GM19324 (cell line): ENCODE data around the gene RAD54L2.
"Not testable (repeated sequence)": the region's sequence is repeated elsewhere in the genome, so short reads cannot be mapped to it uniquely, and the experiment has no call there.

Experiments used
- ATAC-seq: cut with Tn5 transposase; IDR thresholded peaks from one replicate; pipeline ENCODE4 v1.9.1; 2021; ENCODE audit warnings: mild to moderate bottlenecking, moderate library complexity; ENCODE audit not compliant: unreplicated experiment, low FRiP score

The RAD54L2 gene

DNA sequence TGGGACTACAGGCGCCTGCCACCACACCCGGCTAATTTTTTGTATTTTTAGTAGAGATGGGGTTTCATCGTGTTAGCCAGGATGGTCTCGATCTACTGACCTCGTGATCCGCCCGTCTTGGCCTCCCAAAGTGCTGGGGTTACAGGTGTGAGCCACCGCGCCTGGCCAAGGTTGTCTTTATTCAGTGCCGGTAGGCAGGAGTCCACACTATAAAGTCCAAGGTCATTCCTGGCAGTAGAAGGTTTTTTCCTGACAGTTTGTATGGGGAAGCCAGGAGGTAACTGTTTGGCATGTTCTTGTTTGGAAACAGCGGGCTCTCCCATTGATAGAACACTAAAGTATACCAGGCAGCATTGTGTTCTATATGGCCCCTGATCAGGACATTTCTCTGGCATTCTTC lies 4.1 kb downstream of the RAD54L2 start:
- ATAC-seq: not testable (repeated sequence)

DNA sequence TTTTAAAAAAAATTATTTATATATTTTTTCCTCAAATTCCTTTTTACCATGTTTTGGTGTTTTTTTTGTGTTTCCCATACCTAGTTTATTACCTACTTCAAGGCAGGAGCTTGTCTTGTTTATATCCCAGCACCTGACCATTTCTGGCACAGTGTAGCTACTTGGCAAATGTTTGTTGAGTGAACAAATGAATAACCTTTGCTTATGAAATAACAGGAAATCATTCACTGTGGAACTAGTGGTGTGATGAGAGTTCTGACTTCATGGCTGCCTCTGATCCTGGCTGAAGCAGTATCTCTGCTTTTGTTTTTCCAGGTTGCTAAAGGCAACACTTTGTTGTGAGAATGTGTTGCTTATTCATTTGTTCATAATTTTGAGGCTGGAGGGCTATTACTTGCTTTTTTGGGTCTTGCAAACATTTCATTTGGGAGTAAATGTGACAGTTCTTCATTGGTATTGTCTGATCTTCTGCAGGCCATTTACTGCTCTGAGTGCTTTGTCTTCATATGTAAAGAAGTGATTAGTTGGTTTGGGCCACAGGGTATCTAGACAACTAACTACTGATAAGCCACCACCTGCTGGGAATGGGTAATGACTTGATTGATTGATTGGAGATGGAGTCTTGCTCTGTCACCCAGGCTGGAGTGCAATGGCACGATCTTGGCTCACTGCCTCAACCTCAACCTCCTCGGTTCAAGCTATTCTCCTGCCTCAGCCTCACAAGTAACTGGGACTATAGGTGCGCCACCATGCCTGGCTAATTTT lies 5.7 kb downstream of the RAD54L2 start:
- no peak for ATAC-seq

DNA sequence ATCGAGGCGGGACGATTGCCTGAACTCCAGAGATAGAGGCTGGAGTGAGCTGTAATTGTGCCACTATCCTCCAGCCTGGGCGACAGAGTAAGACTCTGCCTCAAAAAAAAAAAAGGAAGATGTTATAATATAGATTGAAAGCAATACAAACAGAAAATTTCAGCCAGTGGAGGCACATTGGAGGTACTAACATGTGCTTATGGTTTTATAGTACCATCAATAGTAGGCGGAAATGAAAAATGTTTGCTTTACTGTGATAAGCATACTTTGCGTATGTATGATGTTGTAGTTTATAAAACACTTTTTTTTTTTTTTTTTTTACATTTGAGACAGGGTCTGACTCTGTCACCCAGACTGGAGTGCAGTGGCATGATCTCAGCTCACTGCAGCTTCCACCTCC lies 8.8 kb downstream of the RAD54L2 start:
- no peak for ATAC-seq

DNA sequence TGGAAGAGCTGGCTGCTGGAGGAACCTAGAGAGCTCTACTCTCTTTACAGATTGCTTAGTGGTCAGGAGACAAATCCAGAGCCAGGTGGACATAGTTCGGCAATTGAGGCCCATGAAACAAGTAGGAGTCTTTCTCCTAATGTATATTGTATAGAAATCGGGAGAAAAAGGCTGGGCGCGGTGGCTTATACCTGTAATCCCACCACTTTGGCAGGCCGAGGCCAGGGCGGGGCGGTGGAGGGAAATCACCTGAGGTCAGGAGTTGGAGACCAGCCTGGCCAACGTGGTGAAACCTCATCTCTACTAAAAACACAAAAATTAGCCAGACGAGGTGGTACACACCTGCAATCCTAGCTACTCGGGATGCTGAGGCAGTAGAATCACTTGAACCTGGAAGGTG lies 10.8 kb downstream of the RAD54L2 start:
- ATAC-seq: no peak

DNA sequence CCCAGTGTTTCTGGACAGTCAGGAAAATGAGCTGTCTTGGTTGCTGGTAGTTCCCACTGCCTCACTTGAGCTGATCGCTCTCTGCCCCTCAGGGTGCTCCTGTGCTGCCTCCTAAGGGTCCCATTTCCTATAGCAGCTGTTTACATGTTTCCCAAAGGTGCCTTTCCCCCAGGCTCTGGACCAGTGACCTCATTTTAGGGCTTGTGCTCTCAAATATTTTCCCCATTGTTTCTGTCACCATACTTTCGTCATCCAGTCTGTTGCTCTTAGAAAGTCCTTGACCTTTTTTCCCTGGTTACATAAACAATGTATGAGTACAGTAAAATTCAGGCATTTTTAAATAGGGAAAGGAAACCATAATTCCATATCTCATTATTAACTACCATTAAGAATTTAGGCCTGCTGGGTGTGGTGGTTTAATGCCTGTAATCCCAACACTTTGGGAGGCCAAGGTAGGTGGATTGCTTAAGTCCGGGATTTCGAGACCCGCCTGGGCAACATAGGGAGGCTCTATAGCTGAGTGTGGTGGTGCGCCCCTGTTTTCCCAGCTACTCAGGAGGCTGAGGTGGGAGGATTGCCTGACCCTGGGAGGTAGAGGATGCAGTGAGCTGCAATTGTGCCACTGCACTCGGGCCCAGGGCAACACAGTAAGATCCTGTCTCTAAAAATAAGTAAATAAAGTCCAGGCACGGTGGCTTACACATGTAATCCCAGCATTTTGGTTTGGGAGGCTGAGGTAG lies 11.7 kb downstream of the RAD54L2 start:
- no peak for ATAC-seq

DNA sequence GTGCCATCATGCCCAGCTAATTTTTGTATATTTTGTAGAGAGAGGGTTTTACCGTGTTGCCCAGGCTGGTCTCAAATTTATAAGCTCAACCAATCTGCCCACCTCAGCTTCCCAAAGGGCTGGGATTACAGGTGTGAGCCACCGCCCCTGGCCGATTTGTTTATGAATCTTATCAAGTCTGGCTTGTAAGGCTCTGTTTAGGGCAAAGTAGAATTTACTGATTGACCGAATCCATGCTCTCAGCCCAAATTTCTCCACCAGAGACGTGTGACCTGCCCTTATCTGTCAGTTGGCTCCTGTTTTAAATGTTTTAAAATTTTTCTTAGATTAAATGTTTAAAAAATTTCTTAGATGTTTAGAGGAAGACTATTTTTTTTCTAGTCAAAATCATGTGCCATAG lies 19.5 kb downstream of the RAD54L2 start:
- ATAC-seq: no peak

DNA sequence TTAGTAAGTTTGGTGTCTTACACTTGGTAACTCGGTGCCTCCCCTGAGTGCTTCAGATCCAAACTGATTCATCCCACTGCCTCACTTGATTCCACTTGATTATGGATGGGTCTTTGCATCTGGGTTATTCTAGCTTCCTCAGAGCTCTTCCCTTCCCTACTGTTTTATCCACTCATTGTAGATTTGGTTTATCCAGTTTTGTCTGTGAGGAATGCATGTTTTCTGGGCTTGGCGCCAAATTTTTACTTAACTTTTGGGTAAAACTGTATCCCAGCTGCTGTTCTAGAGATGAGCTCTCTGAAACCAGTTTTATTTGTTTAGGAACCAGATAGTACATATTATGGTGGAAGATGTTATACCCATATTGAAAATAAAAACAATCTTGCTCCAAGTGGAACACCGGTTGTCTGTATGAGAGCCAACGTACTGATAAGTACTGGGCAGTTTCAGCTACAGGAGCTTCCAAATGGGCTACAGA lies 20.9 kb downstream of the RAD54L2 start:
- no peak for ATAC-seq

DNA sequence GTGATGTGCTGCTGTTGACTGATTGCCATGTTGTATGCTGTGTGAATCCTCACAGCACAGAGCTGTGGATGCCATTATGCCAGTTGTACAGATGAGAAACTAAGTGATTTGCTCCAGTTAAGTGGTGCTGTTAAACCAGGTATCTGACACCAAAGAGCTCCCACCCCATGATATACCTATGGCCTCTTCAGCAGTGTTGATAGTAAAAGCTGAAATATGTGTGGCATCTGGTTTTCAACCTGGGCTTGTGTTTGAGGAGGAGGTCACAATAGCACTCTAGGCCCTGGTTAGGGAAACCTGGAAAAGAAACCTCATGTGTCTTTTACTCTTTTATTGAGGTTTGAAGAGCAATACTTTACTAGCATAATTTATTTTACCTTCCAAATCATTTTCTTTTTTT lies 21.4 kb downstream of the RAD54L2 start:
- ATAC-seq: no peak

DNA sequence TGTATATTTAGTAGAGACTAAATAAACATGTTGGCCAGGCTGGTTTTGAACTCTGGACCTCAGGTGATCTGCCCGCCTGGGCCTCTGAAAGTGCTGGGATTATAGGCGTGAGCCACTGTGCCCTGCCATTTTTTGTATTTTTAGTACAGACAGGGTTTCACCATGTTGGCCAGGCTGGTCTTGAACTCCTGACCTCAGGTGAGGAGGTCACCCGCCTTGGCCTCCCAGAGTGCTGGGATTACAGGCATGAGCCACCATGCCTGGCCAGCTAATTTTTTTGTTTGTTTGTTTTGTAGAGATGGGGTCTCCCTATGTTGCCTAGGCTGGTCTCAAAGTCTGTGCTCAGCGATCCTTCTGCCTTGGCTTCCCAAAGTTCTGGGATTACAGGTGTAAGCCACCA lies 23.9 kb downstream of the RAD54L2 start:
- ATAC-seq: not testable (repeated sequence)

DNA sequence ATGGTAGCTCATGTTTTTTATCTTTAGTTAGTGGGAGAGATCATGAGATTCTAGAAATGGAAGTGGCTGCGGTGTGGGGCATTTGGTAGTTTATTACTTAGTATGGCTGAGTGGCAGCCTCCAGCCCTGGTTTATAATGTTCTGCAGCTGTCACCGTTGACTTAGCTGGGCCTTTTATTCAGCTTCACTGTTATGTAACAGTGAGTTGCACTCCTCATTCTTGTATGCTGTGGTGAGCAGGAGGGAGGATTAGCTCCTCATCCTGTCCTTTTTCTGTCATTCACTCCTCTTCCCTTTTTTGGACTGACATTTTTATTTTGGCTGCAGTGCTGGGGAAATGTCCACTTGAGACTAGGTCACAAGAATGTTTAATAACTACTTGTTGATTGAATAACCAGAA lies 29.5 kb downstream of the RAD54L2 start:
- ATAC-seq: no peak

DNA sequence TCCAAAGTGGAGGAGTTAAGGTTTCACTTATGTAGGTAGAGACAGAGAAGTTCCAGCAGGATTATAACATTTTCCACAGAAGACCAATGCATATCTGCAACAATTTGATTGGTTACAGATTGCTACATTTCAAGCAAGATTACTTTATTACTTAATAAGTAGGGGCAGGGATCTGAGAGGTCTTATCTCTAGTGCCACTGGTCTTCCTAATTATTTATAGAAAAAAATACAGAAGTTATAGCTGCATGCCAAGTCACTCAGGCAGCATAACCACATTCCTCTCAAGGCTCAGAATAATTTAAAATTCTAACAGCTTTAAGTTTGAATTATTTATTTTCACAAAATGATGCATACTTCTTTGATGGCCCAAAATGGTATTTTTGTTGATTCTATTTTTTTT lies 30.5 kb downstream of the RAD54L2 start:
- ATAC-seq: no peak

DNA sequence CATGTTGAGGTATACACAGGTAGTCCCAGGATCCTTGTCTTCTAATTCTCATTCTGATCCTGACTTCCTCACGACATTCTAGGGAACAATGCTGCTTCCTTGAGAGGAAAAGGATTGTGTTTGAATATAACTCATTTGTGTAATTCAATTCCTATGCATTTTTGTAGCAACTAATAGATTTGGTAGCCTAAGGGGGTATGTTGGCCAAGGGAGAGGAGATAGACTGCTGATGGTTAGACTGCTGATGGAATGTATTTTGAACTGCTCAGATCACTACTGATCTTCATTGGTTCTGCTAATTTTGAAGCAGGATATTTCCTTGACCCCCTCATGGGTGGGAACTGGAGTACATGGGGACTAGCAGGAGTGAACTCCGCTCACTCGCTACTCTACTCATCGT lies 39.7 kb downstream of the RAD54L2 start:
- no peak for ATAC-seq

DNA sequence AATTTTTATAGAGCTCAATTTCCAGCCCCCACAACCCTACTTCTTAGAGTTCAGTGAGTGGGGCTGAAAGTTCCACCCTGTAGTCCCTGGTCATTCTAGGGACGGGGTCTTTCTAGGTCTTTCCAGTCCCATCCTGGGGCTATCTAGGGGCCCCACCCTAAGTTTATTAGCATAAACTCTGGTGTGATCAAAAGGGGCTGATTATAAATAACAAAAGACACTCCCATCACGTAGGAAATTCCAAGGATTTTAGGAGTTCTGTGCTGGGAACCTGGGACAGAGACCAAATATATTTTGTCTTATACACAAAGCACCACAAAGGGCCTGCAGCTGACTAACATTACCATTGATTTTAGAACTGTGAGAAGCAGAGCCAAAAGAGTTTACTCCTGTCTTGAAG lies 41.9 kb downstream of the RAD54L2 start:
- no peak for ATAC-seq

DNA sequence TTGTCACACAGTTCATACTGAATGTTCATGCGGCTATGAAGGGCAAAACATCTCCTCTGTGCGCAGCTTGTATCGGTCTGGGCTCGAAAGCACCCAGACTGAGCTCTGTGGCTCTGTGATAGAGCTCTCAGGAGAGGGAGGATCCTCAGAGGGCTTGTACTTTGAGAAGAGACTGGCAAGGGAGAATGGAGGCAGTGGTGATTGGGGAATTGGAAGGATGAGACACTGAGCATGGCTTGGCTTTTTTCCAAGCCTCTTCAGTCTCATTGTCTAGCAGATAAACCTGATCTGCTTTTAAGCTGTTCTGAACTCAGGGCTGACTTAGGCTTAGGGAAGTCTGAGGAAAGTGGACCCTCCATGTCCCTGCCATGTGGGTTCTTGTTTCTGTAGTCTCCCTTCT lies 43.0 kb downstream of the RAD54L2 start:
- no peak for ATAC-seq

DNA sequence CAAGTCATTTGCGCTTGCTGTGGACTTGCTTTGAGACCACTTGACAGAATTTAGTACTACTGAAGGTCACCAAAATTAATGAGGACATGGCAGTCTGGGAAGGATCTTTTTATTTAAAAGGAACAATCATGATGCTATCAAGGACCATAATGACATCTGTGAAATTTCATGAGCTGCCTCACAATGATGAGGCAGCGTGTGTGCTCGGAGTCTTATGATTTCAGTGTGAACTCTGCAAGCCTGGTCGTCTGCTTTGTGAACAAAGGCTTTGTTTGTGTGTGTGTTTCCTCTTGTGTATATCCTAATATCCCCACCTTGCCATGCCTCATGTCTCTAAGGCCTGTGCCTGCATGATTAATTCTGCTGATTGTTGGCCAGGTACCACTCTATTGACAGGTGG lies 46.7 kb downstream of the RAD54L2 start:
- no peak for ATAC-seq

DNA sequence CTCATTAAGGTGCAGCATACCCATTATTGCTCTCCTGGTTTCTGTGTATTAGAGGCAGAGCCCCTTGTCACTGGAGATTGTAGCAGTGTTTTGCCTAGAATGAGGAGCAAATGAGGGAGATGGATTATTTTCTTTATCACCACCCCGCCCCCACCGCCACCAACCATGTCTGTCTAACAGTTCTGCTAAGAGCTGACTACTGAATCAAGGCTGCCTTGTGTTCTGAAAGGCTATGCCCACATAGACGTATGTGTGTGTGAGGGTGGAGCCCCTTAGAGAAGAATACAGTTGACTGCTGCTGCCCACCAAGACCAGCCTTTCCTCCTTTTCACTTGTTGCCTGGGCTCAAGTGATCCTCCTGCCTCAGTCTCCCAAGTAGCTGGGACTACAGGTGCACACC lies 47.4 kb downstream of the RAD54L2 start:
- no peak for ATAC-seq
